Endometrial microvascular endothelial cells (primary cell): ENCODE data around the gene RASGRF1. TPM values are rescaled to one million over a fixed set of nuclear protein-coding genes. Genes with fewer than 3 reads are reported as not detected.

Experiments used
- in situ Hi-C: cut with HindIII; loops from 2 replicates; pipeline ENCODE4 v1.10.0; 2017; ENCODE audit warnings: low sequenced_read_pairs, low pct_unique_long_range_greater_than_20kb; ENCODE audit errors: inconsistent ontology term
- total RNA-seq: library from RNA; depleted of rRNA; stranded (reverse); fragments of >200 nt; gene quantifications from one replicate; pipeline ENCODE4 v1.2.3, GENCODE V29; 2015; ENCODE audit errors: inconsistent ontology term

RASGRF1 gene
- total RNA-seq, 1 donor from 2014 or later: not detected

DNA sequence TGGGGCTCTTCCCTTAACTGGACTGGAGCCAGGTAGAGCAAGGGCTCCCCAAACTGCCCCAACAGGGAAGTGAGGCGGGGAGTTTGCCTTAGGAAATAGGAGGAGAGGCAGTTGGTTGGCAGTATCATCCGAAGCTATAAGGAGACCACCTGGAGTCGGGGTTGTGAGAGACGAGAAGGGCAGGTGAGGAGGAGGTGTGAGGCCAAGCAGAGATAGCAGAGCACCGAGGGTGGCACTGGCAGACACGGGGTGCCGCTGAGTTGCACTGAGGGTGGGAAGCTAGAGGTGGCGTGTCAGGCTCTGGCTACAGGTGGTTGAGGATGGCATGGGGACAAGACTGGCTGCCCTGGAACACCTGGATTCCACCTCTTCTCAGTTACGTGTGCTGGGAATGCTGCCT, 17.2 kb downstream of the RASGRF1 start:
- in situ Hi-C loops: no loop called here

DNA sequence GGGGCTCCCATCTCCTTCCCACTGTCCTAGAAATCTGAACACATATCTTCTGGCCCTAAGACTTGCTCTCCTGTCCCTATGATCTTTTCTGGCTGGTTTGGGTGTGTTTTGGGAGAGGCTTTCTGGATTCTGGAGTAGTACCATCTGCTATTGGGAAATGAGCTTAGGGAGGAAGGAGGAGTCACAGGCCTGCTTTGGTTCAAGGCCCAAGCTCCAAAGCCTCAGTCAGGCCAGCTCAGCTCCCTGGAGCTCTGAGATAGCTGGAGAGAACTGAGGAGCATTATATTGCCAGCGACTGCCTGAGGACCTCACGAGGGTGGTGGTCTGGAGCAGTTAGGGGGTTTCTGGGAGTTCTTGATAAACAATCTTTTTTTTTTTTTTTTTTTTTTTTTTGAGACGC, 18.7 kb downstream of the RASGRF1 start:
- in situ Hi-C loops: no loop called here

DNA sequence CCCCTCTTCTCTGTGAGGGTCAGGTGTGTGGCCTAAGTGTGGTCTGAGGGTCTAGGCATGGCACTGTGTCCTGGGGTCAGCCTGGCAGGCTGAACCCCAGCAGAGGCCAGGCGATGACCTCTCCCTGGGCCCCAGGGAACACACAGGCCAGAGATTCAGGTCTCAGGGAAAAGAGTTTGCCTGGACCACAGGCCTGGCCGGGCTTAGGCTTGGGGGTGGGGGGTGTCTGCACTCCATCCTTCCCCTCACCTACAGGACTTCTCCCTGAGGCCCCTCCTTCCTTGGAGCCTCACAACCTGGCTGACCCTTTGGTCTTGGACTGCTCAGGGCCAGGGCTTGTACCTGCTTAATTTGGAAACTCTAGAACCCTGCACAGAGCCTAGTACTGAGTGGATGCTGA, 21.8 kb downstream of the RASGRF1 start:
- in situ Hi-C loops: no loop called here

DNA sequence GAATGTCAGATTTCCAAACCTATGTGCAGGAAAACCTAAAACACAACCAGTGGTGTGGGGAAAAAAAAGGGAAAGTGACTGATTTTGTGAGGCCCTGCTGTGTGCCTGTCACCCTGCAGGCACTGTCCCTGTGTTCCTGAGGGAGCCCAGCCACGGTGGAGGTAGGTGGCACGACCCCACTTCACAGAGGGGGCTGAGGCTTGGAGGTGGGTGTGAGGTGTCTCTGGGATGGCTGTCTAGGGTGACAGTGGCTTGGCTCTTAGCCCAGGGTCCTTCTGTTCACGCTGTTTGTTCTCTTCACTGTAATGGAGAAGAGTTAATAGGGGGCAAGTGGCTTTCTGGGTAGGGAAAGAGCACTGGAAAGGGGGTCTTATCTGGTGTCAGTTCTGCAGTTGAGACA, 22.6 kb downstream of the RASGRF1 start:
- in situ Hi-C loops: no loop called here

DNA sequence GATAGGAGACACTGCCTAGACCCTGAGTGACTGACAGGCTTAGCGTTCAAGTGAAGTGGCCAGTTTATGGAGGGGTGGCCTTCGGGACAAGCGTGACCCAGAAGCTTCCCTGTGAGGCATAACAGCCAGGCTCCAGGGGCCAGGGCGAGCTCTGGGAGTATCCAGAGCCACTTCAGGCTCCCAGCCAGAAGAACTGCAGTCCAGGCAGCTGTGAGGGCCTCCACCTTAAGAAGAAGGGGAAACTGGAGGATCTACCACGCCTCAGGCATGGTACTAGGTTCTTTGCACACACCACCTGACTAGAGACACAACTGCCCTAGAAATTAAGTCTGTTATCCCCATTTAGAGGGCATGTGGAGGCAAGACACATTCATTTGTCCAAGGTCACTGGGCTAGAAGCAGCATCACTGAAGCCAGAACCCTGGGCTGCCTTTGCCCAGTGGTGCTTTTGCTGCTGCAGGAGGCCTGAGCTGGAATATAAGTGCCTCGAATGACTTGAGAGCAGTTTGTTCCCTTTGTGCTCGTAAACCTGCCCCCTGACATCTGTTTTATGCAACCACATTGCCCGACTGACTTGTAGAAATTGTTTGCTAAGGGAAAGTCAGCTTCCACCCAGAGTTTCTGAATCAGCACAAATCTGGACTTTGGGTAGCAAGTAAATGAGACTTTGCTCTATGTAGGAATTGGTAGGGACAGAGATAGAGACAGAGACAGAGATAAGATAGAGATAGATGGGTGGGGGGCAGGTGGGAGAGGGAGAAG, 23.3 kb downstream of the RASGRF1 start:
- in situ Hi-C loops: no loop called here

DNA sequence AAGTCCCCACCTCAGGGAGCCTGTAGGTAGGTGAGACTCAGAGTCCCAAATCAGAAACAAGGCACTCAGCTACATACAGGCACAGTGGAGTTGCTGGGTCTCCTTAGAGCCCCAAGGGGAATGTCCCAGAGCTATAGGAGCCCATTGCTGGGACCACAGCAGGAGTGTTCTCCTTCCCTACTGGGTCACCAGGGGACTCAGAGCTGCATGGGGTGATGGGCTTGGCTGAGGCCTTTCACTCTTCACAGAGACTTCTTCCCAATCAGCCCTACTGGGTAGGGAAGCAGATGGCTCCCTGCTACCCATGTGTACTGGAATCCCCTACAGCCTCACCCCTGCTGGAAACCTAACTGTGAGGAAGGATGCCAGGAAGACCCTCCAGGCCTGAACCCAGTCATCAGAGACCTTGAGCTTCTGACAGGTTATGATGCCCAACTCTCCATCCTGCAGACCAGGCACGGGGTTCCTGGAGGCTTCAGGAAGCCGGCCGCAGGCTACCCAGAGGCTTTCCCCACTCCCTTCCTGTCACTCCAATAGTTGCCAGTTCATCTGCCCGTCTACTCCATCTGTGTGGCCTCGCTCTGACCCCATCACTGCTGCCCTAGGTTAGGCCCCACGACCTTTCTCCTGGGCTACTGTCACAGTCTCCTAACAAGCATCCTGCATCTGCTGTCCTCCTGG, 24.0 kb downstream of the RASGRF1 start:
- in situ Hi-C loops: no loop called here

DNA sequence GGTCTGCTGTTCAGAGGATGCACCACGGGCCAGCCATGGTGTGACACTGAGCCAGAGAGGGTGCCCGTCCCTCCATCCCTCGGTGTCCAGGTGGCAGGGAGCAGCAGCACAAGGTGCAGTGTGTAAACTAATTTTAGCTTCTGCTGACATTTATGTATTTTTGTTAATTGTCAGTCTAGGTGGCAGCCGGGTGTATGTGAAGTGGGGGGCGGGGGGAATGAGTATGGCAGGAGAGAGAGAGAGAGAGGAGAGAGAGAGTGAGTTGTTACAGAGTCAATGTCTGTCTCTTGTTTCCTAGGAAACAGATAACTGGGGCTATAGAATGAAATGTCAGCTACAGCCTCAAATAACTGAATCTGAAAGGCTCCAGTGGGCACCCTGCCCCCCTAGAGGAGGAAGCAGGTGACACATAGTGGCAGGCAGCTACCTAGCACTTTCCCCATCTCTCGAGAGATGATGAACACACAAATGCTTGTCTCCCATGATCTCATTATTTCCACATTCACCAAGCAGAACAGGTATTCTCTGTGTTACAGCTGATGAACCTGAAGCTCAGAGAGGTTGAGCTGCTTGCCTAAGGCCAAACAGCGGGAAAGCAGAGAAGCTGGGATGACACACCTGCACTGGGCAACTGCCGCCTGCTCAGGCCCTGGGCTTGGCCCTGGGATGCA, 24.7 kb downstream of the RASGRF1 start:
- in situ Hi-C loops: no loop called here

DNA sequence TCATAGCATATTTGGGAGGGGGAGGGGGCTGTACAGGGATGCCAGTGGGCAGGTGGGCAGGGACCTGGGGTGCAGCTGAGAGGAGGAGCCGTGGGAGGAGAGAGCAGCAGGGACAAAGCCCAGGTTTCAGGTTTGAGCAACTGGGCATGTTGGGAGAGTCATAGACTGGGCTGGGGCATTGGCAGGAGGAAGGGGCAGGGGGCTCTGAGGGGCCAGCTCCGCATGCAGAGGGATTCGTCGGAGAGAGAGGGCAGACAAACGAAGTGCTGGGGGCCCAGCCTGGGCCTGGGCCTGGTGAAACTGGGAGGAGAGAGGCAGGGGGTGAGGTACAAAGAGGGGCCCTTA, 25.2 kb downstream of the RASGRF1 start:
- in situ Hi-C loops: no loop called here

DNA sequence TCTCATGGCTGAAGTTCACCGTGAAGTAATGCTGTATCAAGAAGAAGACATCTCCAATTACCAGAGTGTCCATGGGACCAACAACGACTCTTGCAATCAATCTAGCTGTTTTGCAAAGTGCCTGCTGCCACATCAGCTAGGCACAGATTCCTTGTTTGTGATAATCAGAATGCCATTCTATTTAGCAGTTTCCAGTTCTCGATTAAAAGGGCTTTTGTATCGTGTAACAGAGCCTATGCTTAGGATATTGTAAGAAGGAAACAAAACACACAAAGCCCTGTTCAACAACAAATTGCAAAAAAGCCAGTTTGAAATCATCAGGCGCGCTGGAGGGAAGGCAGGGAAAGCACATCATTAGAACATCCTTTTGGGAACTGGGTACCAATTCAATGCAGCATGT, 26.1 kb downstream of the RASGRF1 start:
- in situ Hi-C loops: no loop called here

DNA sequence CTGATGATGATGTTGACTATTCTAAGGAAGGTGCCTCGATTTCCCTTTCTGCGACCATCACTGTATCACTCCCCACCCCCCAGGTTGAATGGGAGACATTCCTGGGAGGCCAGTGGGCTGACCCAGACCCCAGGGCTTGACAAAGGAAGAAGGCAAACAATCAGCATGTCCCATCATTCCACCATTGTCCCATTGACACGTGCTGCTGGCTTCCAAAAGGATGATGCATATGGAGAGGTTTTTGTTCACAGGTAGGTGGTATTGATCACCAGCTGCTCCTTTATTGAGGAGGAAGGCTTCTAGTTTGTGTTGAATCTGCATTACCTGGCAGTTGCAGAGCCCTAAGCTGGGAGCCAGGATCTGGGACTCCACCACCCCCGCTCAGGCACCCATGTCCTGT, 30.4 kb downstream of the RASGRF1 start:
- in situ Hi-C loops: no loop called here

DNA sequence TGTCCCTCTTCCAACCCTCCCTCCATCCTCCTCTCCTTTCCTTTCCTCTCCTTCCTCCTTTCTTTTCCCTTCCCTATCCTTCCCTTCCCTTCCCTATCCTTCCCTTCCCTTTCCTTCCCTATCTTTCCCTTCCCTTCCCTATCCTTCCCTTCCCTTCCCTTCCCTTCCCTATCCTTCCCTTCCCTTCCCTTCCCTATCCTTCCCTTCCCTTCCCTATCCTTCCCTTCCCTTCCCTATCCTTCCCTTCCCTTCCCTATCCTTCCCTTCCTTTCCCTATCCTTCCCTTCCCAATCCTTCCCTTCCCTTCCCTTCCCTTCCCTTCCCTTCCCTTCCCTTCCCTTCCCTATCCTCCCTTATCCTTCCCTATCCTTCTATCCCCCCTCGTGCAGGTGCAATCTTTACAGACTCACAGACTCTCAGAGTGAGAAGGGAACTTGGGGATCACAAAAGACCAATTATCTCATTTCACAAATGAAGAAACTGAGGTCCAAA, 31.5 kb downstream of the RASGRF1 start:
- in situ Hi-C loops: no loop called here

DNA sequence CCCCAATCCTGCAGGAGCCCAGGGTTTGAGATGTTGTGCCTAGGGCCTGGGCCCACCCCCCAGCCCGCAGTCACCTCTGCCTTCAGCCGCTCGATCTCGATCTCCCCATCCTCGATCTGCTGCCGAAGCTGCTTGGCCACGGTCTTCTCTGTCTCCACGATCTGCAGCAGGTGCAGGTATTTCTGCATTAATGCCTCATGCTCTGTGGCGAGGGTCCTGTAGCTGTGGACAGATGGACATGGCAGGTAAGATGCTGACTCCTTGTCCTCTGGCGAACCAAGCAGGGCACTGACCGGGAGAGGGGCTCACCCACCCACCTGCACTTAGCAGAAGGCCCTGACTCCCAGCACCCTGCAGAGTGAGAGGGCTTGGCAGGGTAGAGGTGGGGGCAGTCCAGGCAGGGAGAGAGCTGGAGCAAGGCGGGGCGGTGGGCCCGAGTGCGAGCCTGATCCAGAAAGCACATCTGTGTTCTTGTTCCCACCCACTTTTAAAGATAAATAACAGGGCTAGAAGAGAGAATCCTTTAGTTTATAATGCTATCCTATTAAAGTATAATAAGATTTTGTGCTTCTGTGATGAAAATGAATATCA, 32.2 kb downstream of the RASGRF1 start:
- in situ Hi-C loops: no loop called here

DNA sequence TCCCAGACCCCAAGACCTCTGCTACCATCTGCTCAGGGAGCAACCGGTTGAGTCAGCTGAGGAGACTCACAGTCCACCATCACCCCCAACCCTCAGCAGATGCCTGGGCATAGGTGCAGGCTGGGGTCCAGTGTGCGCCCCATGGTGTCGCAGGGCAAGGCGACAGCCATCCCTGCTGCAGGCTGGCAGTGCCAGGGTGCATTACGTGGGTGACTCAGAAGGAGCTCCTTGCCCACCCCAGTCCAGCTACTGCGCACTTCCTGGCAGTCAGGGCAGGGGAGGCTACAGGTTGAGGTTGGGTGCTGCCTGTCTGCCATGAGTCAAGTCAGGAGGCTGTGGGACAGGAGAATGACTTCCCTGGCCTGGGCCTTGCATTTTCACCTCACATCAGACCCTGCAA, 33.5 kb downstream of the RASGRF1 start:
- in situ Hi-C loops: no loop called here

DNA sequence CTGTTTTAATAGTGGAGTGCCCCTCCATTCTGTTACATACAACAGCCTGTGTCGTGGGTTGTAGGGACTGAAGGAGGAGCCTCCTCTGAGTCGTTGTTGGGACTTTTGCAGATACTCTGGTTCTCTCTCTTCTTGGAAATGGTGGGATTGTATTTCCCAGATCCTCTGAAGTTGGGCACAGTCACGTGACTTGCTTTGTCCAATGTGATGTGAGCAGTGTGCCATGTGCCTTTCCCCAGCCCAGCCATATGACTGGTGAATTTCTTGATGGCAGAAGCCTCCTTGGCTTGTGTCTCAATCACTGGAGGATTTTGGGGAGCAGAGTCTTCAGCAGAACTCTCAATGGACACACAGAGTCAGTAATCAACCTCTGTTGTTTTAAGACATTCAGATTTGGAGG, 36.2 kb downstream of the RASGRF1 start:
- in situ Hi-C loops: no loop called here

DNA sequence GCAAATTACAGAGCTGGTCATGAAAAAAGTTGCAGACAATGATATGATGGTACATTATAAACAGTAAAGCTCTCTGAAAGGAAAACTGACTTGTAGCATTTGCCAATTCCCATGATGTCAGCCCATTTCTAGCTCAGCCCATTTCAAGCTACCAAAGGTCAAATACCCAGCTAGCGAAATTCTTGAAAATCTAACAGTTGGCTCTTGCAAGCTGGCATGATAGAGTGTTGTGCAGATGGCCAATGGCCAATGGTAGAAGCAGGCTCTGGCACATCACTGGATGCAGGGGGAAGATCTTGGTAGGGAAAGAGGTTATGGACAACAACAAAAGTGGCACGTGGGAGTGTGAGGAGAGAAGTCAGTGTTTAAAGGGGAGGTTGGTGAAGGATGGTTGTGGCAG, 36.7 kb downstream of the RASGRF1 start:
- in situ Hi-C loops: no loop called here

DNA sequence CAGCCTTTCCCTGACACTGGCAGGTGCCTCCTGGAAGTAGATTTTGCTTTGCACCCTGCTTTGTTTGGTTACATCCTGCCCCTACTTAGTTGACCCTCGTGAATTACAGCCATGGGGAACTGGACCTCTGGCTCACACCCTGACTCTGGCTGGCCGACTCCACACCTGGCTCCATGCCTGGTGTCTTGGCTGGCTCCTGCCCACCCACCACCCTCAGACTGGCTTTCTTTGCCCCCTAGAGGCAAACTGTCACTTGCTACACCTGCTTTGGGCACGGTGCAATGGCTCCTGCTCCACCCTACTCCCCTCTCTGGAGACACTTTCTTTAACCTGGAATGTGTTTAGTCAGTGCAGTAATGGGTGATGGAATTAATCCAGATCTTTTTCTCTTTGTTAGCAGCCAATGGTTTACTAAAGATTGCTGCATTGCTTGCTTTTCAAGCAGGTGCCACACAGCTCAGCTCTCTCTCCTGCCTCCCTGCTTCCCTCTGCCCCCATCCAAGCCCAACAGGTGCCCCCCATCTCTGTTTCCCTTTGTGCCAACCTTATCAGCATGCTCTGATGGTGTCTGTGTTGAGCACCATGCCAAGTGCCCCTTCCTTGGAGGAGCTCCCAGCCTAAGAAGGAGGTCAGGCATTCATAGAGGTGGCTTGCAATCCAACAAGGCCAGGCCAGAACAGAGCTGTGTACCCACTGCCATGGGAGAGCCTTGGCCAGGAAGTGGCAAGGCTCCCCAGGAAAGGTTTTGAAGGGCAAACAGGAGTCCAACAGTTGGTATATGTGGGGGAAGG, 38.4 kb downstream of the RASGRF1 start:
- in situ Hi-C loops: no loop called here

DNA sequence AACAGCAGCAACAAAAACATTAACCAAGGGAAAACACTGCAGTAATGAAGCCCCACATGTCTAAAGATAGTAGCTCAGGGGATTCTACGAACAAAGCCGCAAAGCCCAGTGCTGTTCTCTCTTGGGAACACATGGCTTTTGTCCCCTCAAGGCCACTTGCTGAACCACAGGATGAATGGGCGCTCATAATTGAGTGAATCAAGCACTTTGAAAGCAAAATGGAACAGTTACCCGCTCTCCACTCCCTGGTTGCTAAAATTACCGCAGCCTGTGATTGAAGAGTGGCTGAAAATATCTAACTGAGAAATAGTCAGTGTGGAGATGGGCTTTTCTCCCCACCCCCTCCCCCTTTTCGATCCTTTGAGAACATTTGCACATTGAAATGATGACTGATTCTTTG, 39.6 kb downstream of the RASGRF1 start:
- in situ Hi-C loops: no loop called here

DNA sequence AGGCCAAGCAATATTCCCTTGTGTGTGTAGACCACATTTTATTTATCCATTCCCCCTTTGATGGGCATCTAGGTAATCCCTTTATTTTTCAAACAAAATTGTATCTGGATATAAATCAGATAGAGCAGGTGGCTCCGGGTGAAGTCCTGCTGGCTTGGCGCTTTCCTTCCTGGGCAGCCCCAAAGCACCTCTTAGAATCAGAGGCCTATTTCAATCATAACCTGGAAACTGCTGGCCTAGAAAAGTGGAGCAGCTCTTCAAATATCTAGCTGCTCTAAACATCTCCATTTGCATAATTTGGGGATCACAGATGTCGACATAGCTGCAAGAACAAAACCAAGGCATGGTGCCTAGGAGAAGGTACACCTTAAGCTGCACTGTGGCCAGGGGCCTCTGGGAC, 40.2 kb downstream of the RASGRF1 start:
- in situ Hi-C loops: no loop called here

DNA sequence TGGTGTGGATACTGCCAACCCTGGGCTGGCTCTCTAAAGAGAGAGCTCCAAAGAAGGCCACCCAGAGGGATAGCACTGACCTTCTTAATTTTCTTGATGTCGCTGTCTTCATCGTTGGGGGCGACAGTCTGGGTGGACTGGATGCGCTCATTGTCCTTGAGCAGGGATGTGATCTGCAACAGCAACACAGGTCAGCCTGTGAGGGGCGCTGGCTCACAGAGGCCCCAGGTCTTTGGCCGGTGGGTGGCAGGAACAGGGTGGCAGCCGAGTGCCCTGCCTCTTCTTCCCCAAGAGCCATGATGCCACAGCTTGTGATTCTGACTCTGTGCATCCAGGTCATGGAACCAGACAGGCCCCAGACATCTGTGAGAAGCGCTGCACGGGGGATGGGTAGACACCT, 41.2 kb downstream of the RASGRF1 start:
- in situ Hi-C loops: no loop called here
